OCI-LY3 (cell line): ENCODE data around the gene WNT9B.

Experiments used
- EZH2phosphoT487 ChIP-seq: fragments of 200-600 bp; shearing (Covaris generic); IDR thresholded peaks from 2 replicates; pipeline ENCODE4 v1.6.1; 2018; ENCODE audit warnings: antibody characterized with exemption, mixed run types, low read depth
- TF ChIP-seq, protein P1 (sequence below): fragments of 200-600, 300-600 bp; sonication (generic); IDR thresholded peaks from 2 replicates; pipeline ENCODE4 v1.5.1; 2014; ENCODE audit warnings: antibody characterized with exemption, low read length, low read depth

DNA sequence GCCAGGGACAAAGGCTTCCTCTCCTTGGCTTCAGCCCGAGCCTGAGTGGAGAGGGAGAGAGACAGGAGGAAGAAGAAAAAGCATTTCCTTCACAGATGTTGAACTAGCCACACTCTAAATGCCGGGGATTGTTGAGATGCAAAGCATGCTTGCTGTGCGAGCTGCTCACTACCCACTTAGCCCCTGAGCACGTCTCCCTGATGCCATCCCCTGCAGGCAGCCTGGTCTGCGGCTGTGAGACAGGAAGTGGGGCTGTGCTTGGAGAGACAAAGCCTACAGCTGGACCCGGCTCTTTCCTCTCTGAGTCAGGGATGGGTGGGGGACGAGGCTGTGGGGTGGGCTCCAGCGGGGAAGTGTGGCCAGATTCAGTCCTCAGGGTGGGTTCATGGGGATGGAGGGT is 13.7 kb downstream of the WNT9B start:
- TF ChIP-seq, protein P1, sequence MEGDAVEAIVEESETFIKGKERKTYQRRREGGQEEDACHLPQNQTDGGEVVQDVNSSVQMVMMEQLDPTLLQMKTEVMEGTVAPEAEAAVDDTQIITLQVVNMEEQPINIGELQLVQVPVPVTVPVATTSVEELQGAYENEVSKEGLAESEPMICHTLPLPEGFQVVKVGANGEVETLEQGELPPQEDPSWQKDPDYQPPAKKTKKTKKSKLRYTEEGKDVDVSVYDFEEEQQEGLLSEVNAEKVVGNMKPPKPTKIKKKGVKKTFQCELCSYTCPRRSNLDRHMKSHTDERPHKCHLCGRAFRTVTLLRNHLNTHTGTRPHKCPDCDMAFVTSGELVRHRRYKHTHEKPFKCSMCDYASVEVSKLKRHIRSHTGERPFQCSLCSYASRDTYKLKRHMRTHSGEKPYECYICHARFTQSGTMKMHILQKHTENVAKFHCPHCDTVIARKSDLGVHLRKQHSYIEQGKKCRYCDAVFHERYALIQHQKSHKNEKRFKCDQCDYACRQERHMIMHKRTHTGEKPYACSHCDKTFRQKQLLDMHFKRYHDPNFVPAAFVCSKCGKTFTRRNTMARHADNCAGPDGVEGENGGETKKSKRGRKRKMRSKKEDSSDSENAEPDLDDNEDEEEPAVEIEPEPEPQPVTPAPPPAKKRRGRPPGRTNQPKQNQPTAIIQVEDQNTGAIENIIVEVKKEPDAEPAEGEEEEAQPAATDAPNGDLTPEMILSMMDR, result no peak
- TF ChIP-seq EZH2phosphoT487, result no peak
